Lung (tissue), 12 donors: Measurements from ENCODE around the gene CLN6. TPM values are rescaled to one million over a fixed set of nuclear protein-coding genes. Genes with fewer than 3 reads are reported as not detected.

ENCODE experiments used
- ATAC-seq: fragments of 200-7000 bp; cut with Tn5 transposase; one replicate; pipeline ENCODE4 v1.9.1; 2020; ENCODE audit warnings: moderate number of reproducible peaks; ENCODE audit not compliant: insufficient read depth, low FRiP score
- DNase-seq, 3 donors: peaks; one replicate each; pipeline ENCODE4 v3.0.0-alpha.2; 2013 to 2017
- H3K27ac ChIP-seq, 2 donors: one replicate each; pipeline ENCODE4 v1.5.1; 2013; ENCODE audit warnings: mild to moderate bottlenecking in 2 of 2, moderate library complexity in 2 of 2, control low read depth in 1 of 2, inconsistent platforms in 1 of 2, low read depth in 1 of 2, low read length in 1 of 2
- H3K27me3 ChIP-seq, 3 donors: one replicate each; pipeline ENCODE4 v1.5.1; 2013; ENCODE audit warnings: low read length in 2 of 3; ENCODE audit not compliant: control insufficient read depth in 3 of 3, insufficient read depth in 3 of 3
- H3K36me3 ChIP-seq, 4 donors: one replicate each; pipeline ENCODE4 v1.5.1; 2013; ENCODE audit warnings: low read length in 4 of 4, mild to moderate bottlenecking in 1 of 4, moderate library complexity in 1 of 4; ENCODE audit not compliant: control insufficient read depth in 4 of 4, insufficient read depth in 4 of 4
- H3K4me1 ChIP-seq, 5 donors: one replicate each; pipeline ENCODE4 v1.5.1; 2013; ENCODE audit warnings: low read length in 5 of 5, mild to moderate bottlenecking in 2 of 5, moderate library complexity in 1 of 5; ENCODE audit not compliant: control insufficient read depth in 5 of 5, insufficient read depth in 5 of 5
- H3K4me3 ChIP-seq: one replicate; pipeline ENCODE4 v1.5.1; 2013; ENCODE audit warnings: mild to moderate bottlenecking, control low read depth, moderate library complexity
- H3K9ac ChIP-seq, 2 donors: one replicate each; pipeline ENCODE4 v1.5.1; 2013; ENCODE audit warnings: low read length in 2 of 2, control low read depth in 1 of 2; ENCODE audit not compliant: insufficient read depth in 1 of 2
- H3K9me3 ChIP-seq, 4 donors: one replicate each; pipeline ENCODE4 v1.5.1; 2013; ENCODE audit warnings: low read length in 3 of 4, mild to moderate bottlenecking in 1 of 4, moderate library complexity in 1 of 4; ENCODE audit not compliant: control insufficient read depth in 4 of 4, insufficient read depth in 3 of 4
- CTCF ChIP-seq: IDR thresholded peaks from 2 replicates; pipeline ENCODE4 v1.5.1; 2012; ENCODE audit warnings: mild to moderate bottlenecking; ENCODE audit errors: control extremely low read depth, extremely low read depth
- WGBS, 2 donors: extraction: QIAGEN DNeasy Blood & Tissue Kit; methylation state at CpG; one replicate each; pipeline ENCODE4 v1.1.7; 2013; 5-methylcytosine and 5-hydroxymethylcytosine counted together
- polyA plus RNA-seq, 2 donors: library from polyadenylated mRNA; stranded (reverse); fragments of 200-250 nt; gene quantifications; one replicate each; pipeline ENCODE4 v1.2.1, GENCODE V29; 2013
- total RNA-seq, 2 donors: library from RNA; depleted of rRNA in 1 of 2; stranded (reverse); fragments of >200 nt in 1 of 2; gene quantifications; one replicate each; pipeline ENCODE4 v1.2.1, GENCODE V29; 2014 to 2021
- donor health status: control.
- donor health status: control.
- donor health status: Bipolar disorder and iron deficiency.
- donor health status: healthy.
- donor health status: DM: yes; HTN: yes; CAD: no.

The CLN6 gene
- total and polyA plus RNA-seq, 4 donors, result 13.9 to 48.9 (median 42.2) TPM

GRCh38 chr15:68277603-68278344 lies 48.2 kb upstream of the CLN6 start, which contains the start of gene FEM1B:
Gene FEM1B, plus strand, starts transcription at chr15:68277745. Its CDS starts 673 bp downstream, at chr15:68278418.
- H3K27ac ChIP-seq, result peak within 1 kb of the TSS; percentile 95 to 98
- no peak for TF ChIP-seq CTCF
- 0 to 1% methylated on average over 73 to 85 of the region's 85 CpGs for WGBS, 2 donors
- peak within 1 kb of the TSS; percentile 87 for H3K4me3 ChIP-seq
- H3K27me3 ChIP-seq, result no peaks in the 10 kb centered on the region
- H3K36me3 ChIP-seq, result peaks cover 0 to 8% (median 2%) of the 10 kb centered on the region in 4 donors
- no peaks in the 10 kb centered on the region for H3K9me3 ChIP-seq
- DNase-seq (peak; percentile 93 to 97 (median 96)), ATAC-seq (peak; percentile 93)
- peaks cover 7 to 48% (median 12%) of the 10 kb centered on the region in 5 donors for H3K4me1 ChIP-seq
- H3K9ac ChIP-seq, result peak within 1 kb of the TSS; percentile 87 to 94

DNA sequence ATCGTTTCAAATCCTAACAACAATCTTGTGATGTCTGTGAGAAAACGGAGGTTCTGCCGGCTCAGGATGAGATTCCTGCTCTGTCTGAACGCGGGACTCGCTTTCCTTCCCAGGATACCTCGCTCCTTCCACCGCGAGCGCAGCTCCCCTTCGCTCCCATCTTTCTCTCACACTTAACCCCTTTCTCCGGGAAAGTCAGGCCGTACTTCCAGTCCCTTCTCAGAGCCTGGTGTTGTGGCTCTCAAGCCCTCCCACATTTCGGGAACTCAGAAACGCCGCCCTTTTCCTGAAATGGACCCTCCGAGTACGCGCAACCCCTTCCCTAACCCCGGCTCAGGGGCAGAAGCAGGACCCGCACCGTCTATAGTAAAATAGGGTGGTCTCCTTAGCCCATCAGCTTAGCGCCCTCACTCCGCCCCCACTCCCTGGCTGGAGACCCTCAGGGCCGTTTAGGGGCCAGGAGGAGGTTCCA lies 47.6 kb upstream of the CLN6 start:
- DNase-seq (peak in 2 of 3 donors; percentile 83 to 89), ATAC-seq (peak; percentile 4)
- peaks cover 7 to 47% (median 12%) of the 10 kb centered on the region in 5 donors for H3K4me1 ChIP-seq

GRCh38 chr15:68276668-68277067 lies 47.1 kb upstream of the CLN6 start:
- 37 to 43% methylated on average over 3 of the region's 3 CpGs for WGBS, 2 donors
- ATAC-seq, result no peak
- H3K4me1 ChIP-seq, result peaks cover 7 to 42% (median 9%) of the 10 kb centered on the region in 5 donors

More for the DNA sequence above, 47.6 kb upstream of the CLN6 start:
- no peak for TF ChIP-seq CTCF
- peak overlapping the region; percentile 95 to 98 for H3K27ac ChIP-seq
- peaks cover 0 to 8% (median 2%) of the 10 kb centered on the region in 4 donors for H3K36me3 ChIP-seq
- 0% methylated on average over 25 of the region's 25 CpGs for WGBS, 2 donors
- H3K27me3 ChIP-seq, result no peaks in the 10 kb centered on the region
- peak overlapping the region; percentile 46 to 78 for H3K9ac ChIP-seq
- peak overlapping the region; percentile 87 for H3K4me3 ChIP-seq
- no peaks in the 10 kb centered on the region for H3K9me3 ChIP-seq

More at GRCh38 chr15:68276668-68277067, 47.1 kb upstream of the CLN6 start:
- no peak for TF ChIP-seq CTCF
- Histone ChIP-seq H3K9ac (peak overlapping the region; percentile 46 to 78), H3K4me3 (no peak overlapping the region), H3K27me3 (no peaks in the 10 kb centered on the region), H3K27ac (peak overlapping the region; percentile 95 to 98), H3K36me3 (peaks cover 0 to 8% (median 2%) of the 10 kb centered on the region in 4 donors), H3K9me3 (no peaks in the 10 kb centered on the region)
- DNase-seq, result peak in 1 of 3 donors; percentile 25
